K562 (cell line): Measurements from ENCODE around the gene RUVBL2. TPM values are rescaled to one million over a fixed set of nuclear protein-coding genes. Genes with fewer than 3 reads are reported as not detected.

Experiments
- SOX6 ChIP-seq: fragments of 450-650 bp; IDR thresholded peaks from 2 replicates; pipeline ENCODE4 v1.6.1; 2014; ENCODE audit warnings: mild to moderate bottlenecking
- TRIM28 ChIP-seq: fragments of 450-650 bp; IDR thresholded peaks from 2 replicates; pipeline ENCODE4 v1.6.1; 2017
- ZNF124 ChIP-seq: sonication (generic); formaldehyde crosslinking; IDR thresholded peaks from 2 replicates; pipeline ENCODE4 v1.8.1; 2022; ENCODE audit warnings: missing genetic modification reagents
- ZNF586 ChIP-seq: fragments of 450-650 bp; formaldehyde crosslinking; conservative IDR thresholded peaks from 2 replicates; pipeline ENCODE4 v1.4.0; 2020; ENCODE audit warnings: mild to moderate bottlenecking, moderate library complexity
- polyA plus RNA-seq, 8 experiments: library from polyadenylated mRNA; depleted of rRNA in 4 of 8; stranded (reverse) in 5 of 8; unstranded in 3 of 8; fragments of >200 nt; fragmentation: Nextera tagmentation in 2 of 8; fragmentation: Illumina TruSeq in 1 of 8; extraction: Ambion mirVana in 2 of 8; extraction: Trizol in 1 of 8; gene quantifications; 2 replicates each; pipeline versions ENCODE4 v1.2.1 to v1.2.3, GENCODE V29; 2011 to 2014; ENCODE audit warnings: inconsistent platforms in 1 of 8, missing spikeins in 1 of 8
- total RNA-seq, 7 experiments: library from RNA; depleted of rRNA in 6 of 7; stranded (reverse); fragments of >200 nt in 6 of 7; fragmentation: Illumina TruSeq in 2 of 7; extraction: Trizol in 2 of 7; gene quantifications; 2 replicates each; pipeline versions ENCODE4 v1.2.1 to v1.2.3, GENCODE V29; 2011 to 2021; ENCODE audit warnings: low replicate concordance in 1 of 7
- TF ChIP-seq, protein P1 (sequence below): sonication (generic); formaldehyde crosslinking; IDR thresholded peaks from 2 replicates; pipeline ENCODE4 v1.8.0; 2023; ENCODE audit warnings: missing genetic modification reagents, mild to moderate bottlenecking, borderline replicate concordance
- TF ChIP-seq, protein P2 (sequence below), 2 experiments: fragments of 450-650 bp in 1 of 2; sonication (generic) in 1 of 2; formaldehyde crosslinking in 1 of 2; IDR thresholded peaks; 2 replicates each; pipeline versions ENCODE4 v1.7.1 to v1.9.0; 2016 to 2022; ENCODE audit warnings: inconsistent platforms in 1 of 2, mild to moderate bottlenecking in 1 of 2, missing genetic modification reagents in 1 of 2
- TF ChIP-seq, protein P3 (sequence below): conservative IDR thresholded peaks from 2 replicates; pipeline ENCODE4 v1.6.1; 2011; ENCODE audit warnings: low read depth, mild to moderate bottlenecking, low read length; ENCODE audit not compliant: control insufficient read depth
- TF ChIP-seq, protein P4 (sequence below): fragments of 450-650 bp; IDR thresholded peaks from 2 replicates; pipeline ENCODE4 v1.6.1; 2016; ENCODE audit warnings: low read depth, mild to moderate bottlenecking, moderate library complexity

RUVBL2 gene
- total and polyA plus RNA-seq, 9 of the 15 experiments (the other 6 are each of a cell fraction or from before 2014, with no cell fraction given), result 71.4 to 453 (median 237) TPM

DNA sequence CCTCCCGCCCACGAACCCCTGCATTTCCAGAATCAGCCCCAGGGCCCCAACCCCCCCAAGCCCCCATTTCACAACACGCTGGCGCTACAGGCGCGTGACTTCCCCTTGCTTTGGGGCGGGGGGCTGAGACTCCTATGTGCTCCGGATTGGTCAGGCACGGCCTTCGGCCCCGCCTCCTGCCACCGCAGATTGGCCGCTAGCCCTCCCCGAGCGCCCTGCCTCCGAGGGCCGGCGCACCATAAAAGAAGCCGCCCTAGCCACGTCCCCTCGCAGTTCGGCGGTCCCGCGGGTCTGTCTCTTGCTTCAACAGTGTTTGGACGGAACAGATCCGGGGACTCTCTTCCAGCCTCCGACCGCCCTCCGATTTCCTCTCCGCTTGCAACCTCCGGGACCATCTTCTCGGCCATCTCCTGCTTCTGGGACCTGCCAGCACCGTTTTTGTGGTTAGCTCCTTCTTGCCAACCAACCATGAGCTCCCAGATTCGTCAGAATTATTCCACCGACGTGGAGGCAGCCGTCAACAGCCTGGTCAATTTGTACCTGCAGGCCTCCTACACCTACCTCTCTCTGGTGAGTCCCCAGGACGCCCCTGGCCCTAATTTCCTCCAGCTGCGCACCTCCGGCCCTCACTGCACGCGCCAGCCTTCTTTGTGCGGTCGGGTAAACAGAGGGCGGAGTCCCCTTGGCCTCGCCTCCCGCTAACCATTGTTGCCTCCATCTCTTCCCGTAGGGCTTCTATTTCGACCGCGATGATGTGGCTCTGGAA is 28.5 kb upstream of the RUVBL2 start, which contains the start of gene FTL (continued):
- TF ChIP-seq, protein P1, sequence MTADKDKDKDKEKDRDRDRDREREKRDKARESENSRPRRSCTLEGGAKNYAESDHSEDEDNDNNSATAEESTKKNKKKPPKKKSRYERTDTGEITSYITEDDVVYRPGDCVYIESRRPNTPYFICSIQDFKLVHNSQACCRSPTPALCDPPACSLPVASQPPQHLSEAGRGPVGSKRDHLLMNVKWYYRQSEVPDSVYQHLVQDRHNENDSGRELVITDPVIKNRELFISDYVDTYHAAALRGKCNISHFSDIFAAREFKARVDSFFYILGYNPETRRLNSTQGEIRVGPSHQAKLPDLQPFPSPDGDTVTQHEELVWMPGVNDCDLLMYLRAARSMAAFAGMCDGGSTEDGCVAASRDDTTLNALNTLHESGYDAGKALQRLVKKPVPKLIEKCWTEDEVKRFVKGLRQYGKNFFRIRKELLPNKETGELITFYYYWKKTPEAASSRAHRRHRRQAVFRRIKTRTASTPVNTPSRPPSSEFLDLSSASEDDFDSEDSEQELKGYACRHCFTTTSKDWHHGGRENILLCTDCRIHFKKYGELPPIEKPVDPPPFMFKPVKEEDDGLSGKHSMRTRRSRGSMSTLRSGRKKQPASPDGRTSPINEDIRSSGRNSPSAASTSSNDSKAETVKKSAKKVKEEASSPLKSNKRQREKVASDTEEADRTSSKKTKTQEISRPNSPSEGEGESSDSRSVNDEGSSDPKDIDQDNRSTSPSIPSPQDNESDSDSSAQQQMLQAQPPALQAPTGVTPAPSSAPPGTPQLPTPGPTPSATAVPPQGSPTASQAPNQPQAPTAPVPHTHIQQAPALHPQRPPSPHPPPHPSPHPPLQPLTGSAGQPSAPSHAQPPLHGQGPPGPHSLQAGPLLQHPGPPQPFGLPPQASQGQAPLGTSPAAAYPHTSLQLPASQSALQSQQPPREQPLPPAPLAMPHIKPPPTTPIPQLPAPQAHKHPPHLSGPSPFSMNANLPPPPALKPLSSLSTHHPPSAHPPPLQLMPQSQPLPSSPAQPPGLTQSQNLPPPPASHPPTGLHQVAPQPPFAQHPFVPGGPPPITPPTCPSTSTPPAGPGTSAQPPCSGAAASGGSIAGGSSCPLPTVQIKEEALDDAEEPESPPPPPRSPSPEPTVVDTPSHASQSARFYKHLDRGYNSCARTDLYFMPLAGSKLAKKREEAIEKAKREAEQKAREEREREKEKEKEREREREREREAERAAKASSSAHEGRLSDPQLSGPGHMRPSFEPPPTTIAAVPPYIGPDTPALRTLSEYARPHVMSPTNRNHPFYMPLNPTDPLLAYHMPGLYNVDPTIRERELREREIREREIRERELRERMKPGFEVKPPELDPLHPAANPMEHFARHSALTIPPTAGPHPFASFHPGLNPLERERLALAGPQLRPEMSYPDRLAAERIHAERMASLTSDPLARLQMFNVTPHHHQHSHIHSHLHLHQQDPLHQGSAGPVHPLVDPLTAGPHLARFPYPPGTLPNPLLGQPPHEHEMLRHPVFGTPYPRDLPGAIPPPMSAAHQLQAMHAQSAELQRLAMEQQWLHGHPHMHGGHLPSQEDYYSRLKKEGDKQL (CRISPR knock-in tag), result 0 out of 2 replicates have a peak, but pooled peaks have one; percentile 41
- TF ChIP-seq TRIM28 (peak; percentile 52; the same call in 1 of the 2 replicates), SOX6 (peak; percentile 65), ZNF124 (CRISPR knock-in tag) (no peak), ZNF586 (CRISPR knock-in tag) (no peak)
- TF ChIP-seq, protein P2, sequence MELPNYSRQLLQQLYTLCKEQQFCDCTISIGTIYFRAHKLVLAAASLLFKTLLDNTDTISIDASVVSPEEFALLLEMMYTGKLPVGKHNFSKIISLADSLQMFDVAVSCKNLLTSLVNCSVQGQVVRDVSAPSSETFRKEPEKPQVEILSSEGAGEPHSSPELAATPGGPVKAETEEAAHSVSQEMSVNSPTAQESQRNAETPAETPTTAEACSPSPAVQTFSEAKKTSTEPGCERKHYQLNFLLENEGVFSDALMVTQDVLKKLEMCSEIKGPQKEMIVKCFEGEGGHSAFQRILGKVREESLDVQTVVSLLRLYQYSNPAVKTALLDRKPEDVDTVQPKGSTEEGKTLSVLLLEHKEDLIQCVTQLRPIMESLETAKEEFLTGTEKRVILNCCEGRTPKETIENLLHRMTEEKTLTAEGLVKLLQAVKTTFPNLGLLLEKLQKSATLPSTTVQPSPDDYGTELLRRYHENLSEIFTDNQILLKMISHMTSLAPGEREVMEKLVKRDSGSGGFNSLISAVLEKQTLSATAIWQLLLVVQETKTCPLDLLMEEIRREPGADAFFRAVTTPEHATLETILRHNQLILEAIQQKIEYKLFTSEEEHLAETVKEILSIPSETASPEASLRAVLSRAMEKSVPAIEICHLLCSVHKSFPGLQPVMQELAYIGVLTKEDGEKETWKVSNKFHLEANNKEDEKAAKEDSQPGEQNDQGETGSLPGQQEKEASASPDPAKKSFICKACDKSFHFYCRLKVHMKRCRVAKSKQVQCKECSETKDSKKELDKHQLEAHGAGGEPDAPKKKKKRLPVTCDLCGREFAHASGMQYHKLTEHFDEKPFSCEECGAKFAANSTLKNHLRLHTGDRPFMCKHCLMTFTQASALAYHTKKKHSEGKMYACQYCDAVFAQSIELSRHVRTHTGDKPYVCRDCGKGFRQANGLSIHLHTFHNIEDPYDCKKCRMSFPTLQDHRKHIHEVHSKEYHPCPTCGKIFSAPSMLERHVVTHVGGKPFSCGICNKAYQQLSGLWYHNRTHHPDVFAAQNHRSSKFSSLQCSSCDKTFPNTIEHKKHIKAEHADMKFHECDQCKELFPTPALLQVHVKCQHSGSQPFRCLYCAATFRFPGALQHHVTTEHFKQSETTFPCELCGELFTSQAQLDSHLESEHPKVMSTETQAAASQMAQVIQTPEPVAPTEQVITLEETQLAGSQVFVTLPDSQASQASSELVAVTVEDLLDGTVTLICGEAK (IDR thresholded peaks at IDR 0.05), result no peak
- TF ChIP-seq, protein P2 (CRISPR knock-in tag; IDR thresholded peaks at IDR 0.05), result 0 out of 2 replicates have a peak, but pooled peaks have one; percentile 30
- TF ChIP-seq, protein P3, sequence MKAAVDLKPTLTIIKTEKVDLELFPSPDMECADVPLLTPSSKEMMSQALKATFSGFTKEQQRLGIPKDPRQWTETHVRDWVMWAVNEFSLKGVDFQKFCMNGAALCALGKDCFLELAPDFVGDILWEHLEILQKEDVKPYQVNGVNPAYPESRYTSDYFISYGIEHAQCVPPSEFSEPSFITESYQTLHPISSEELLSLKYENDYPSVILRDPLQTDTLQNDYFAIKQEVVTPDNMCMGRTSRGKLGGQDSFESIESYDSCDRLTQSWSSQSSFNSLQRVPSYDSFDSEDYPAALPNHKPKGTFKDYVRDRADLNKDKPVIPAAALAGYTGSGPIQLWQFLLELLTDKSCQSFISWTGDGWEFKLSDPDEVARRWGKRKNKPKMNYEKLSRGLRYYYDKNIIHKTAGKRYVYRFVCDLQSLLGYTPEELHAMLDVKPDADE, result peak; percentile 91
- TF ChIP-seq, protein P4, sequence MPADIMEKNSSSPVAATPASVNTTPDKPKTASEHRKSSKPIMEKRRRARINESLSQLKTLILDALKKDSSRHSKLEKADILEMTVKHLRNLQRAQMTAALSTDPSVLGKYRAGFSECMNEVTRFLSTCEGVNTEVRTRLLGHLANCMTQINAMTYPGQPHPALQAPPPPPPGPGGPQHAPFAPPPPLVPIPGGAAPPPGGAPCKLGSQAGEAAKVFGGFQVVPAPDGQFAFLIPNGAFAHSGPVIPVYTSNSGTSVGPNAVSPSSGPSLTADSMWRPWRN, result no peak
